NCI-H2029 treated with DMSO at 0.1 percent for 48 hours (cell line): ENCODE measurements around the gene PAX8.
A peak's percentile ranks its signal among the peaks of the same experiment; 100 is the strongest.
"Not testable (repeated sequence)": the region's sequence is repeated elsewhere in the genome, so short reads cannot be mapped to it uniquely, and the experiment has no call there.

Experiments used
- DNase-seq: peaks from one replicate; lab custom pipeline; 2025; lab: John Stamatoyannopoulos, UW

PAX8 gene

GRCh38 chr2:113288674-113289149 lies 10.0 kb upstream of the PAX8 start:
- DNase-seq = peak; percentile 87

GRCh38 chr2:113288117-113288673 lies 9.5 kb upstream of the PAX8 start:
- not testable (repeated sequence) for DNase-seq

GRCh38 chr2:113285816-113286215 lies 7.1 kb upstream of the PAX8 start:
- no peak for DNase-seq

- not testable (repeated sequence) for DNase-seq
Observed at GRCh38 chr2:113284999-113285398, 6.3 kb upstream of the PAX8 start.

- no peak for DNase-seq
Observed at GRCh38 chr2:113284476-113284875, 5.8 kb upstream of the PAX8 start.

- DNase-seq = peak; percentile 22
Observed at GRCh38 chr2:113283704-113284284, 5.1 kb upstream of the PAX8 start.

- DNase-seq = no peak
Observed at GRCh38 chr2:113282747-113283533, 4.2 kb upstream of the PAX8 start.

GRCh38 chr2:113281910-113282746 lies 3.4 kb upstream of the PAX8 start:
- no peak for DNase-seq

GRCh38 chr2:113278073-113278741 lies 514 bp downstream of the PAX8 start:
- DNase-seq = no peak

GRCh38 chr2:113277474-113278072 lies 1.1 kb downstream of the PAX8 start:
- no peak for DNase-seq

GRCh38 chr2:113276761-113277425 lies 1.8 kb downstream of the PAX8 start:
- no peak for DNase-seq

- no peak for DNase-seq
Observed at GRCh38 chr2:113276216-113276760, 2.4 kb downstream of the PAX8 start.

GRCh38 chr2:113275556-113276215 lies 3.0 kb downstream of the PAX8 start:
- DNase-seq = no peak

GRCh38 chr2:113274432-113274831 lies 4.3 kb downstream of the PAX8 start:
- DNase-seq = no peak

GRCh38 chr2:113273981-113274380 lies 4.7 kb downstream of the PAX8 start:
- DNase-seq = no peak

GRCh38 chr2:113273027-113273551 lies 5.6 kb downstream of the PAX8 start:
- DNase-seq = no peak

- no peak for DNase-seq
Observed at GRCh38 chr2:113272477-113272876, 6.2 kb downstream of the PAX8 start.

- DNase-seq = no peak
Observed at GRCh38 chr2:113268621-113269360, 9.9 kb downstream of the PAX8 start.

- no peak for DNase-seq
Observed at GRCh38 chr2:113266431-113266830, 12.3 kb downstream of the PAX8 start.
